GM12878 (cell line): ENCODE measurements around the gene MAP3K21. TPM values are rescaled to one million over a fixed set of nuclear protein-coding genes. Genes with fewer than 3 reads are reported as not detected.

Experiments used
- ATAC-seq: fragments of 200-7000 bp; cut with Tn5 transposase; 3 replicates; pipeline ENCODE4 v1.9.1; 2020; ENCODE audit warnings: mild to moderate bottlenecking, moderate library complexity
- BruUV-seq: library from RNA; stranded (reverse); fragments of 400-500 nt; replicated peaks from 2 replicates; lab custom pipeline; 2021; lab: Mats Ljungman, UMichigan
- CTCF ChIA-PET: fragments of 300-600 bp; sonication (Branson Sonifier 250); formaldehyde crosslinking; extraction: SDS; loops from one replicate; lab custom pipeline; 2021; ENCODE audit warnings: inconsistent platforms; lab: Yijun Ruan, JAX
- POLR2A ChIA-PET: fragments of 350-600 bp; formaldehyde crosslinking; extraction: SDS; loops from one replicate; lab custom pipeline; 2021; ENCODE audit warnings: inconsistent platforms; lab: Charles Lee
- RAD21 ChIA-PET: fragments of 300-600 bp; sonication (Branson Sonifier 250); formaldehyde crosslinking; loops from one replicate; lab custom pipeline; 2023; ENCODE audit warnings: antibody characterized with exemption; ENCODE audit not compliant: unreplicated experiment; lab: Charles Lee
- SMC1A ChIA-PET: fragments of 300-600 bp; sonication (Branson Sonifier 250); formaldehyde crosslinking; loops from one replicate; lab custom pipeline; 2023; ENCODE audit not compliant: unreplicated experiment, uncharacterized antibody; lab: Charles Lee
- DNase-seq: peaks from one replicate; pipeline ENCODE4 v3.0.0-alpha.2; 2011; ENCODE audit warnings: low read depth, low spot score
- FAIRE-seq: peaks from 3 replicates; lab custom pipeline; 2011; peaks lifted over from hg19 to GRCh38; lab: Jason Lieb, UNC
- H2AFZ ChIP-seq: 2 replicates; pipeline ENCODE4 v1.6.0; 2011; ENCODE audit warnings: low read depth, low read length, control low read depth; ENCODE audit not compliant: control insufficient read depth
- H3K27ac ChIP-seq: 2 replicates; pipeline ENCODE4 v1.5.1; 2011; ENCODE audit warnings: control low read depth; ENCODE audit not compliant: control insufficient read depth, insufficient read depth
- H3K27me3 ChIP-seq, 2 experiments: replicated peaks in 1 of 2; 2 replicates each; pipeline versions ENCODE4 v1.6.0 to v1.6.1; 2011; ENCODE audit warnings: low read length in 1 of 2; ENCODE audit not compliant: control insufficient read depth in 2 of 2, insufficient read depth in 2 of 2
- H3K36me3 ChIP-seq, 2 experiments: 2 replicates each; pipeline ENCODE4 v1.5.1; 2011; ENCODE audit warnings: low read length in 1 of 2; ENCODE audit not compliant: control insufficient read depth in 2 of 2, insufficient read depth in 2 of 2
- H3K4me1 ChIP-seq: 2 replicates; pipeline ENCODE4 v1.6.1; 2011; ENCODE audit warnings: mild to moderate bottlenecking, low read length, moderate library complexity, mixed read lengths; ENCODE audit not compliant: control insufficient read depth, insufficient read depth
- H3K4me2 ChIP-seq: 2 replicates; pipeline ENCODE4 v1.6.0; 2011; ENCODE audit warnings: control low read depth; ENCODE audit not compliant: control insufficient read depth, insufficient read depth
- H3K4me3 ChIP-seq: fragments of 200-600 bp; sonication (generic); 2 replicates; pipeline ENCODE4 v1.5.1; 2016
- H3K79me2 ChIP-seq: 2 replicates; pipeline ENCODE4 v1.6.0; 2011; ENCODE audit warnings: low read length; ENCODE audit not compliant: control insufficient read depth, insufficient read depth
- H3K9ac ChIP-seq: 2 replicates; pipeline ENCODE4 v1.8.0; 2011; ENCODE audit warnings: low read length, control low read depth, mixed read lengths; ENCODE audit not compliant: control insufficient read depth, insufficient read depth
- H3K9me3 ChIP-seq: replicated peaks from 3 replicates; pipeline ENCODE4 v1.5.1; 2011; ENCODE audit warnings: mild to moderate bottlenecking, low read length; ENCODE audit not compliant: control insufficient read depth, insufficient read depth
- H4K20me1 ChIP-seq: 2 replicates; pipeline ENCODE4 v1.6.0; 2011; ENCODE audit not compliant: control insufficient read depth, insufficient read depth
- CBX3 ChIP-seq: fragments of 200-600 bp; sonication (generic); IDR thresholded peaks from 2 replicates; pipeline ENCODE4 v1.6.1; 2016; ENCODE audit warnings: low read depth, borderline replicate concordance
- CEBPB ChIP-seq, 2 experiments: fragments of 150-350 bp in 1 of 2; IDR thresholded peaks; 2 replicates each; pipeline ENCODE4 v1.6.1; 2012 to 2014; ENCODE audit warnings: low read depth in 2 of 2, low read length in 2 of 2, borderline replicate concordance in 1 of 2, inconsistent platforms in 1 of 2
- E2F8 ChIP-seq: fragments of 450-650 bp; IDR thresholded peaks from 2 replicates; pipeline ENCODE4 v1.6.1; 2018; ENCODE audit warnings: mild to moderate bottlenecking, low read depth, moderate library complexity; ENCODE audit not compliant: partially characterized antibody
- EED ChIP-seq: sonication (generic); IDR thresholded peaks from 2 replicates; pipeline ENCODE4 v1.6.1; 2016; ENCODE audit warnings: antibody characterized with exemption, low read depth
- HDAC6 ChIP-seq: fragments of 200-600 bp; sonication (generic); IDR thresholded peaks from one replicate; pipeline ENCODE4 v1.8.0; 2017; ENCODE audit warnings: antibody characterized with exemption; ENCODE audit not compliant: unreplicated experiment
- HDGF ChIP-seq: fragments of 450-650 bp; IDR thresholded peaks from 2 replicates; pipeline ENCODE4 v1.6.1; 2016; ENCODE audit warnings: antibody characterized with exemption
- MLLT1 ChIP-seq: fragments of 450-650 bp; IDR thresholded peaks from 2 replicates; pipeline ENCODE4 v1.6.1; 2016; ENCODE audit warnings: mild to moderate bottlenecking
- MTA3 ChIP-seq: IDR thresholded peaks from 2 replicates; pipeline ENCODE4 v1.6.1; 2012; ENCODE audit warnings: low read length, inconsistent platforms, borderline replicate concordance
- NR2C2 ChIP-seq: IDR thresholded peaks from 2 replicates; pipeline ENCODE4 v1.6.1; 2011; ENCODE audit warnings: borderline replicate concordance, low read depth; ENCODE audit not compliant: control insufficient read depth, insufficient read length
- PKNOX1 ChIP-seq: fragments of 450-650 bp; IDR thresholded peaks from 2 replicates; pipeline ENCODE4 v1.6.1; 2016; ENCODE audit warnings: mild to moderate bottlenecking
- POU2F2 ChIP-seq: IDR thresholded peaks from 3 replicates; pipeline ENCODE4 v1.6.1; 2011; ENCODE audit warnings: low read depth, mild to moderate bottlenecking, low read length, borderline replicate concordance
- RELA ChIP-seq: fragments of 450-650 bp; IDR thresholded peaks from 2 replicates; pipeline ENCODE4 v1.8.0; 2014; ENCODE audit warnings: borderline replicate concordance; ENCODE audit not compliant: partially characterized antibody
- RFX5 ChIP-seq: IDR thresholded peaks from 2 replicates; pipeline ENCODE4 v1.6.1; 2011; ENCODE audit warnings: low read depth, low read length, improper control_type of control experiment
- TCF3 ChIP-seq: IDR thresholded peaks from 2 replicates; pipeline ENCODE4 v1.6.1; 2012; ENCODE audit warnings: low read depth, mild to moderate bottlenecking, low read length, borderline replicate concordance; ENCODE audit not compliant: insufficient read depth
- WRNIP1 ChIP-seq: IDR thresholded peaks from 2 replicates; pipeline ENCODE4 v1.6.1; 2011; ENCODE audit warnings: low read depth, low read length, improper control_type of control experiment, borderline replicate concordance
- ZBTB4 ChIP-seq: fragments of 450-650 bp; formaldehyde crosslinking; IDR thresholded peaks from 2 replicates; pipeline ENCODE4 v1.4.0; 2022; ENCODE audit warnings: mild to moderate bottlenecking, moderate library complexity
- whole genome bisulfite sequencing: methylation state at CpG from one replicate; pipeline ENCODE4 v1.1.6; 2016; ENCODE audit warnings: low lambda C conversion rate; ENCODE audit not compliant: insufficient replicate concordance, insufficient coverage; ENCODE audit errors: missing lambda C conversion rate; 5-methylcytosine and 5-hydroxymethylcytosine counted together
- in situ Hi-C: fragments of 300-500 bp; cut with MboI; formaldehyde crosslinking; loops from 9 replicates; pipeline ENCODE4 v1.14.3; 2018; ENCODE audit warnings: mixed read lengths
- intact Hi-C: fragments of 100-400 bp; cut with micrococcal nuclease; formaldehyde crosslinking; loops from one replicate; pipeline ENCODE4 v1.14.2; 2022; ENCODE audit not compliant: unreplicated experiment
- polyA plus RNA-seq, 11 experiments: library from polyadenylated mRNA; depleted of rRNA in 4 of 11; unstranded in 6 of 11; stranded (reverse) in 5 of 11; fragments of >200 nt; fragmentation: Nextera tagmentation in 4 of 11; fragmentation: Illumina TruSeq in 1 of 11; extraction: Ambion mirVana in 4 of 11; extraction: Trizol in 1 of 11; gene quantifications; 1 replicate in 1 of 11; 2 replicates in 10 of 11; pipeline versions ENCODE4 v1.2.1 to v1.2.3, GENCODE V29; 2011 to 2016; ENCODE audit warnings: inconsistent platforms in 2 of 11, missing spikeins in 2 of 11, low read depth in 1 of 11
- total RNA-seq, 4 experiments: library from RNA; depleted of rRNA in 3 of 4; stranded (reverse); fragments of >200 nt in 3 of 4; fragmentation: Illumina TruSeq in 1 of 4; extraction: Trizol in 1 of 4; gene quantifications; 2 replicates each; pipeline versions ENCODE4 v1.2.1 to v1.2.3, GENCODE V29; 2013 to 2021

The MAP3K21 gene
- total and polyA plus RNA-seq, 10 of the 15 experiments (the other 5 are each of a cell fraction or from before 2014, with no cell fraction given) = 0.02 to 0.21 (median 0.09) TPM; not detected in 1

- no peak for TF ChIP-seq E2F8
- no peak for TF ChIP-seq HDGF
- no peak for TF ChIP-seq HDAC6
- TF ChIP-seq, all 136 proteins: peak for 0
Measured at GRCh38 chr1:233342086-233342485, 14.6 kb downstream of the MAP3K21 start (continued).

- RAD21 ChIA-PET = no interaction called here
- in situ Hi-C loops = no loop called here
- H3K4me3 ChIP-seq = no peak overlapping the region
- intact Hi-C loops = no loop called here
- BruUV-seq = no TSS peak
- H3K27me3 ChIP-seq = no peaks in the 10 kb centered on the region
- H4K20me1 ChIP-seq = no peaks in the 10 kb centered on the region
- no peak for FAIRE-seq
- 74% methylated on average over 1 of the region's 1 CpG for WGBS
- no peaks in the 10 kb centered on the region for H3K79me2 ChIP-seq
- no peak overlapping the region for H3K9ac ChIP-seq
- no peak for ATAC-seq
- H3K4me2 ChIP-seq = no peak overlapping the region
- H3K4me1 ChIP-seq = no peaks in the 10 kb centered on the region
- DNase-seq = no peak
- no peaks in the 10 kb centered on the region for H3K9me3 ChIP-seq
- H2AFZ ChIP-seq = no peak overlapping the region
- POLR2A ChIA-PET = no interaction called here
- CTCF ChIA-PET = no interaction called here
- H3K27ac ChIP-seq = no peak overlapping the region
- SMC1A ChIA-PET = no interaction called here
- H3K36me3 ChIP-seq = no peaks in the 10 kb centered on the region
- TF ChIP-seq WRNIP1 (no peak), MLLT1 (no peak), PKNOX1 (no peak), RELA (no peak), TCF3 (no peak), RFX5 (no peak), CEBPB (IDR thresholded peaks at IDR 0.05; ENCODE audit: borderline replicate concordance in 1 of 2, low read depth in 2 of 2, low read length in 2 of 2) (no peak), EED (no peak), MTA3 (no peak), POU2F2 (no peak), NR2C2 (no peak), CBX3 (no peak), ZBTB4 (CRISPR knock-in tag) (no peak)
Measured at GRCh38 chr1:233343262-233343661, 15.7 kb downstream of the MAP3K21 start.
